Stimulated activated CD4-positive, alpha-beta T cell treated with anti-CD3 and anti-CD28 coated beads, Interleukin-4, amount 100 ng/mL, for 4 hours (primary cell): Measurements from ENCODE around the gene FITM2.
"Not testable (repeated sequence)": the region's sequence is repeated elsewhere in the genome, so short reads cannot be mapped to it uniquely, and the experiment has no call there.

Experiments used
- DNase-seq, 2 experiments: peaks; one replicate each; pipeline ENCODE4 v3.0.0-alpha.2; 2020

Gene FITM2, protein sequence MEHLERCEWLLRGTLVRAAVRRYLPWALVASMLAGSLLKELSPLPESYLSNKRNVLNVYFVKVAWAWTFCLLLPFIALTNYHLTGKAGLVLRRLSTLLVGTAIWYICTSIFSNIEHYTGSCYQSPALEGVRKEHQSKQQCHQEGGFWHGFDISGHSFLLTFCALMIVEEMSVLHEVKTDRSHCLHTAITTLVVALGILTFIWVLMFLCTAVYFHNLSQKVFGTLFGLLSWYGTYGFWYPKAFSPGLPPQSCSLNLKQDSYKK

GRCh38 chr20:44310664-44311639, at the start of gene FITM2:
FITM2 (minus strand) TSS chr20:44311202; CDS start chr20:44311148, 54 bp downstream.
- DNase-seq: peak; percentile 96 to 100

DNA sequence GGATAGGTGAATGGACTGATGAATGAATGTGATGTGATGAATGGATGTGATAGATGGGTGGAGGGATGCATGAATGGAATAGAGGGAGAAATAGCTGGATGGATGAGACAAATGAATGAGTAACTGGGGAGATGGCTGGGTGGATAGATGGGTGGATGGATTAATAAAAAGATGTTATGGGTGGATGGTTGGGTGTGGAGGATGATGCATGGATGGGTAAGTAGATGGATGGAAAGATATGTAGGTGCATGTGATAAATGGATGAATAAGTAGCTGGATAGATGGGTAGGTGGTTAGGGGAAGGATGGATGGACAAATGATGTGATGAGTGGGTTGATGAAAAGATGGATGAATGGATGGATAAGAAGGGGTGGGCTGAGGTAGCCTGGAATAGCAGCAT, 49.2 kb upstream of the FITM2 start:
- no peak for DNase-seq

DNA sequence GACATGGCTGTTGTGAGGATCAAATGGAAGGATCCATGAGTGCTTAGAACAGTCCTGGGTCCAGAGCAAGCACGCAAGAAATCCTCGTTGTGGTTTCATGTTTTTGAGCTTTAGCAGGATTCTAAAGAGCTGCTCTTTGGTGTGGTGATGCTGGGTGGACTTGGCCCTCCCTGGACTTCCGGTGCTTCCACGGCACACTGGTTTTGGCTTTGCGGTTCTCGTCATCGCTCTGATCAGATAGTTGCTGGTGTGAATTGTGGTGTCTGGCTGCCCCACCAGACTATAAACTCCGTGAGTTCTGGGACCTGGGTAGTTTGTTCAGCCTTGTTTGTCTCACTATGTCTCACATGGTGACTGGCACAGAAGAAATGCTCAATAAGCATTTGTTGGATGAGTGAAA, 47.8 kb upstream of the FITM2 start:
- no peak for DNase-seq

GRCh38 chr20:44357555-44358125, 46.6 kb upstream of the FITM2 start:
- no peak for DNase-seq

GRCh38 chr20:44357020-44357419, 46.0 kb upstream of the FITM2 start:
- DNase-seq: no peak

DNA sequence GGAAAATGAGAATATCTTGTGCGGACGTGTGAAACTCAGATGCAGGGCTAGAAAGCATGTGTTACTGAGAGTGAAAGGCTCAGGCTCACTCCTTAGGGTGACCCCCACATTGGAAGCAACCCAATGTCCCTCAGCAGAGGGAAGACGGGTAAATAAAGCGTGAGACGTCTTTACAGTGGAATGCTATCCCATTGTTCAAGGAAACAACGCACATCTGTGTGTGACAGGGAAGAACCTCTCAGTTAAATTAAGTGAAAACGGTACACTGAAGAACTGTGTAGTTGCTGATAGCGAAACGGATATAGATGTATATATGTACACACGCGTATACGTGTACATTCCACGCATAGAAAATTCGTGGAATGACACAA, 45.3 kb upstream of the FITM2 start:
- DNase-seq: no peak

GRCh38 chr20:44355498-44356352, 44.7 kb upstream of the FITM2 start, which contains the start of gene HNF4A:
HNF4A (plus strand) TSS chr20:44355699; CDS start chr20:44355805, 106 bp downstream.
- DNase-seq: no peak

DNA sequence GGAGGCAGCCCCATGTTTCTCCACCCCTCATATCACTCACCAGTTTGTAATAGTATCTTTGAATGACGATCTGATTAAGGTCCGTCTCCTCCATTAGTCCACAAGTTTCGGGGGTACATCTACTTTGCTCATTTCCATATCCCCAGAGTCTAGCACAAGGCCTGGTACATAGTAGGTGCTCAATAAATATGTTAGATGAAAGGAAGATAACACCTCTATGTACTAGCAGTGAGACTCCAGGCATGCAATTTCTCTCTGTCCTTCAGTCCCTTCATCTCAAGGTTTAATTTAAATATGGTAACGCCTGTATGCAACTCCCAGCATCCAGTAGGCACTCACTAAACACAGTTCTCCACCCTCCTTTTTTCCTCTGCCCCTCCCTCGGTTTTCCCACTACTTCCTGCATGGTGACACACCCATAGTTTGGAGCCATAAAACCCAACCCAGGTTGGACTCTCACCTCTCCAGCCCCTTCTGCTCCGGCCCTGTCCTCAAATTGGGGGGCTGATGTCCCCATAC, 44.0 kb upstream of the FITM2 start:
- no peak for DNase-seq

- no peak for DNase-seq
Observed at GRCh38 chr20:44350567-44350966, 39.6 kb upstream of the FITM2 start.

- no peak for DNase-seq
Observed at GRCh38 chr20:44349349-44349748, 38.3 kb upstream of the FITM2 start.

DNA sequence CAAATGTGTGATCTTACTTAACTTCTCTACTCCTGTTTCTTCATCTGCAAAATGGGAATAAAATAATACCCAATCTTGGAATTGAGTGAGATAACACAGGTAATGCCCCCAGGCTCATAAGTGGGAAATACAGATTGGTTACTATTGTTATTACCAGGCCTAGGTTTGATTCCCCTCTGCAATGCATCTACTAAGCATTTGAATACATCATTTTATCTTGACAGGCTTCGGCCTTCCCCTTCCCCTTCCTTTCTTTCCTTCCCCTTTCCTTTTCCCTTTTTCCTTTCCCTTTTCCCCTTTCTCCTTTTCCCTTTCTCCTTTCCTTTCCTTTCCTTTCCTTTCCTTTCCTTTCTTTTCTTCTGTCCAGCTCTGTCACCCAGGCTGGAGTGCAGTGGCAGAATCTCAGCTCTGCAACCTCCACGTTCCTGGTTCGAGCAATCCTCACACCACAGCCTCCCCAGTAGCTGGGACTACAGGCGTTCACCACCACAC, 37.2 kb upstream of the FITM2 start:
- no peak for DNase-seq

GRCh38 chr20:44345941-44346340, 34.9 kb upstream of the FITM2 start:
- not testable (repeated sequence) for DNase-seq

- DNase-seq: no peak
Observed at GRCh38 chr20:44345147-44345546, 34.1 kb upstream of the FITM2 start.

GRCh38 chr20:44344723-44345122, 33.7 kb upstream of the FITM2 start:
- DNase-seq: no peak

- DNase-seq: no peak
Observed at GRCh38 chr20:44343162-44343675, 32.2 kb upstream of the FITM2 start.

GRCh38 chr20:44342248-44342647, 31.2 kb upstream of the FITM2 start:
- no peak for DNase-seq

DNA sequence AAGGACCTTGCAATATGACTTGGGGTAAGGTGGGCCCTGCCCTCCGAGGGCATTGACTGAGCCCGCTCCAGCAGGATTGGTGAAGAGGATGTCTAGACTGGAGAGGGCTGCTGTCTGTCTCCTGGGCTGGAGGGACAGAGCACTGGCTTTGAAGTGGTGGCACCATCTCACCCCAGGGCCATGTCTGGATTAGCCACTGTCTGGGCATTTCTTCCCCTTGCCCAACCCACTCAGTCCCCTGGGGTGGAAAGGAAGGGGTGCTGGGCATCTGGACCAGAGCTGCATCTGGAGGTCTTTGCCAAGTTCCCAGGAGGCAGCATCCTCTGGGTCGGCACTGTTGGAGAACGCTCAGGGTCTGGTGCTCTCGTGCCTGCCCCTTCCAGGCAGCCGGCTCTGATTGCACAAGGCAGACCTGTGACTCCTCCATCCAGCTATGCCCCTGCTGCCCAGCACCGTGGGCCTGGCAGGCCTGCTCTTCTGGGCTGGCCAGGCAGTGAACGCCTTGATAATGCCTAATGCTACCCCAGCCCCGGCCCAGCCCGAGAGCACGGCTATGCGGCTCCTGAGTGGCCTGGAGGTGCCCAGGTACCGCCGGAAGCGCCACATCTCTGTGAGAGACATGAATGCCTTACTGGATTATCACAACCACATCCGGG, 25.9 kb upstream of the FITM2 start, which contains the start of gene R3HDML:
TSS of gene R3HDML (plus strand) at position 319 of the 656 bp plus-strand sequence. CDS start at position 434, 115 bp downstream.
- no peak for DNase-seq

DNA sequence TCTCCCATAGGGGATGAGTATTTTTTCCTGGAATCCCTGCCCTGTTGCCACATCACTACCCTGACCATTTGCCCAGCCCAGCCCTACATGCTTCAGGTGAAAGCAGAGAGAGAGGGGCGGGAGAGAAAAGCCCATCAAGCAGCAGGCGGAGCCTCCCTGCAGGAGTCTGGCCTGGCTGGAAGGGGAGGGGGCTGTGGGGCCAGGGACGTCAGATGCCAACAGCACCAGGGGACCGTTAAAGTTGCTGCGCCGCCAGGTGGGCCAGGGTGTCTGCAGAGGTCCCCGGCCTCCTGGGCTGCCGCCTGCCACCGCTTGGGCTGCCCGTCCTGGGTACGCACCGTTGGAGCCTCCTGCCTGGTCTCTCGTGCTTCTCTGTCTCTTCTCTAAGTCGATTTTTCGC, 25.1 kb upstream of the FITM2 start:
- no peak for DNase-seq

GRCh38 chr20:44335675-44336074, 24.7 kb upstream of the FITM2 start:
- DNase-seq: no peak

DNA sequence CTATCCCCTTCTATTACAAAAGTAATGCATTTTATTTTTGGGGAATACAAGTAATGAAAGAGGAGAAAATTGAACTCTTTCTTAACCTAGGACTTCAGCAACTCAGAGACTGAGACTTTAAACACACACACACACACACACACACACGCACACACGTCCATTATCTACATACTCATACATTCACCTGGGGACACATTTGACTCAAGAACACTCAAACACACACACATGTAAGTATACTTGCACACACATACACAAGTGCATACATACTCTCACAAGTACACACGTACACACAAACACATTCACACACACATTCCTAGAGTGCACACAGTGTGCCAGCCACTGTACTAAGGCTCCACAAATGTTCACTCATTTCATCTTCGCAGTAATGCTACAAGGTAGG, 23.7 kb upstream of the FITM2 start:
- no peak for DNase-seq

- no peak for DNase-seq
Observed at GRCh38 chr20:44334306-44334705, 23.3 kb upstream of the FITM2 start.
